Transverse colon (tissue), 4 donors: ENCODE results near the gene GRM3. TPM values are rescaled to one million over a fixed set of nuclear protein-coding genes. Genes with fewer than 3 reads are reported as not detected.

Source experiments
- DNase-seq: peaks from one replicate; pipeline ENCODE4 v3.0.0-alpha.2; 2019
- H3K27ac ChIP-seq, 4 donors: fragments of 200-600 bp; sonication (generic); 2 replicates each; pipeline ENCODE4 v1.5.1; 2016 to 2018; ENCODE audit warnings: inconsistent platforms in 4 of 4
- H3K27me3 ChIP-seq: fragments of 200-600 bp; sonication (generic); 2 replicates; pipeline ENCODE4 v1.5.1; 2017; ENCODE audit warnings: inconsistent platforms
- H3K36me3 ChIP-seq, 4 donors: fragments of 200-600 bp; sonication (generic); 2 replicates each; pipeline ENCODE4 v1.5.1; 2017 to 2019; ENCODE audit warnings: inconsistent platforms in 4 of 4
- H3K4me1 ChIP-seq, 4 donors: fragments of 200-600 bp; sonication (generic); 2 replicates each; pipeline ENCODE4 v1.5.1; 2017 to 2020; ENCODE audit warnings: inconsistent platforms in 4 of 4
- H3K4me3 ChIP-seq, 4 donors: fragments of 200-600 bp; sonication (generic); 1 replicate in 1 of 4; 2 replicates in 3 of 4; pipeline versions ENCODE4 v1.5.1 to v1.6.1; 2017 to 2019; ENCODE audit warnings: inconsistent platforms in 4 of 4
- H3K9me3 ChIP-seq, 2 donors: fragments of 200-600 bp; sonication (generic); 2 replicates each; pipeline ENCODE4 v1.5.1; 2017 to 2019; ENCODE audit warnings: inconsistent platforms in 2 of 2
- CTCF ChIP-seq, 5 experiments: fragments of 200-600 bp in 3 of 5; fragments of 450-650 bp in 2 of 5; sonication (generic) in 3 of 5; IDR thresholded peaks; 1 replicate in 2 of 5; 2 replicates in 3 of 5; pipeline ENCODE4 v1.5.1; 2016 to 2017; ENCODE audit warnings: antibody characterized with exemption in 5 of 5, inconsistent platforms in 3 of 5, mild to moderate bottlenecking in 2 of 5, moderate library complexity in 1 of 5
- EP300 ChIP-seq: sonication (generic); formaldehyde crosslinking; IDR thresholded peaks from one replicate; pipeline ENCODE4 v1.6.1; 2017; ENCODE audit warnings: antibody characterized with exemption, low read depth
- POLR2A ChIP-seq: fragments of 450-650 bp; IDR thresholded peaks from one replicate; pipeline ENCODE4 v1.6.1; 2016; ENCODE audit warnings: antibody characterized with exemption, mild to moderate bottlenecking, moderate library complexity
- POLR2AphosphoS5 ChIP-seq, 3 donors: sonication (generic); formaldehyde crosslinking; IDR thresholded peaks; one replicate each; pipeline ENCODE4 v1.6.1; 2016; ENCODE audit warnings: antibody characterized with exemption in 3 of 3
- WGBS, 2 donors: methylation state at CpG; one replicate each; pipeline ENCODE4 v1.1.5; 2018; ENCODE audit warnings: low coverage in 1 of 2; 5-methylcytosine and 5-hydroxymethylcytosine counted together
- in situ Hi-C, 4 donors: fragments of 200-750 bp; cut with MboI; loops; one replicate each; pipeline versions ENCODE4 v1.15.0 to v1.15.1; 2017; ENCODE audit warnings: low sequenced_read_pairs in 3 of 4, low pct_ligation_motif_present in 1 of 4, low pct_unique_long_range_greater_than_20kb in 1 of 4
- intact Hi-C: fragments of 100-400 bp; cut with DNase I; formaldehyde crosslinking; loops from one replicate; pipeline ENCODE4 v1.15.1; 2023; ENCODE audit warnings: low total_unique reads
- total RNA-seq, 4 donors: library from RNA; depleted of rRNA; stranded (reverse); fragments of >200 nt; gene quantifications; one replicate each; pipeline ENCODE4 v1.1.0, GENCODE V29; 2016

GRM3 gene
- total RNA-seq, 4 donors from 2014 or later, result not detected

- WGBS, 2 donors, result 24 to 48% methylated on average over 3 of the region's 3 CpGs
- in situ Hi-C loops (no loop called here), intact Hi-C loops (no loop called here)
Measured at GRCh38 chr7:86846494-86847190, 202.9 kb downstream of the GRM3 start.

GRCh38 chr7:86848226-86848625 is 204.5 kb downstream of the GRM3 start:
- WGBS, 2 donors, result 32% methylated on average over 2 of the region's 2 CpGs; no CpG with 5 or more reads in 1 of the 2 donors
- intact Hi-C loops, result no loop called here

More at GRCh38 chr7:86846494-86847190, 202.9 kb downstream of the GRM3 start:
- peak; percentile 54 for DNase-seq
- Histone ChIP-seq H3K4me1 (peaks cover 0 to 26% (median 13%) of the 10 kb centered on the region in 4 donors), H3K9me3 (no peaks in the 10 kb centered on the region), H3K27me3 (no peaks in the 10 kb centered on the region), H3K36me3 (no peaks in the 10 kb centered on the region), H3K27ac (peak overlapping the region; percentile 61 to 70 (median 67)), H3K4me3 (no peak overlapping the region)
- peak in 2 of 3 donors; percentile 37 to 72 for TF ChIP-seq POLR2AphosphoS5 (IDR thresholded peaks at IDR 0.05)
- TF ChIP-seq CTCF (IDR thresholded peaks at IDR 0.05), result no peak

GRCh38 chr7:86851566-86851965 is 207.9 kb downstream of the GRM3 start:
- H3K27ac ChIP-seq, result no peak overlapping the region
- H3K4me3 ChIP-seq, result no peak overlapping the region
- in situ Hi-C loops (no loop called here), intact Hi-C loops (no loop called here)
- H3K4me1 ChIP-seq, result peaks cover 0 to 21% (median 7%) of the 10 kb centered on the region in 4 donors
- no peak for TF ChIP-seq POLR2AphosphoS5 (IDR thresholded peaks at IDR 0.05)
- no peak for TF ChIP-seq CTCF (IDR thresholded peaks at IDR 0.05)
- TF ChIP-seq POLR2A, result no peak
- no peak for TF ChIP-seq EP300
- DNase-seq, result no peak
- H3K9me3 ChIP-seq, result no peaks in the 10 kb centered on the region
- WGBS, 2 donors, result 53 to 100% methylated on average over 1 to 3 of the region's 3 CpGs
- no peaks in the 10 kb centered on the region for H3K27me3 ChIP-seq
- no peaks in the 10 kb centered on the region for H3K36me3 ChIP-seq

More at GRCh38 chr7:86848226-86848625, 204.5 kb downstream of the GRM3 start:
- peak; percentile 25 for DNase-seq
- Histone ChIP-seq H3K27ac (peak overlapping the region; percentile 61 to 70 (median 67)), H3K9me3 (no peaks in the 10 kb centered on the region), H3K36me3 (no peaks in the 10 kb centered on the region), H3K4me3 (no peak overlapping the region), H3K4me1 (peaks cover 0 to 26% (median 13%) of the 10 kb centered on the region in 4 donors), H3K27me3 (no peaks in the 10 kb centered on the region)
- in situ Hi-C loops, result no loop called here
- no peak for TF ChIP-seq EP300
- TF ChIP-seq CTCF (IDR thresholded peaks at IDR 0.05), result peak in 1 of 5 experiments; percentile 11
- peak in 2 of 3 donors; percentile 26 to 68 for TF ChIP-seq POLR2AphosphoS5 (IDR thresholded peaks at IDR 0.05)
- no peak for TF ChIP-seq POLR2A

DNA sequence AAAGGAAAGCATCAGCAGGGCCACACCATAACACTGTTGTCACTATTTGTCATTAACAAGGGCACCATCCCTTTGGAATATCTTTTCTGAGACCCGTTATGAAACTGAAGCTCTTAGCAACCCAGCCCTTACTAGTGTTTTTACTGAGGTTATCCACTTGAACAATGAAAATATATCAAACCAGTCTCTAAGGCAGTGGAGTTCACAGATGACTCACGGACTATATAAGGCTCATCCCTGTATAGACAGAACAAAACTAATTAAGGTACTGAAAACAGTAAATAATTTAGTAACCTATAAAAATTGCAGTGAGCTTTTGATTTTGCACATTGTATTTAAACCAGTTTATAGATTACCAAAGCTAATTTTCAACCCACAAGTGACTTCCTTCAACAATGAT is 219.7 kb downstream of the GRM3 start:
- no peaks in the 10 kb centered on the region for H3K27me3 ChIP-seq
- no peaks in the 10 kb centered on the region for H3K4me1 ChIP-seq
- H3K4me3 ChIP-seq, result no peak overlapping the region
- H3K9me3 ChIP-seq, result no peaks in the 10 kb centered on the region
- in situ Hi-C loops (no loop called here), intact Hi-C loops (no loop called here)
- DNase-seq, result no peak
- WGBS, 2 donors, result 75 to 93% methylated on average over 2 of the region's 2 CpGs
- H3K27ac ChIP-seq, result no peak overlapping the region
- H3K36me3 ChIP-seq, result no peaks in the 10 kb centered on the region
- TF ChIP-seq EP300 (no peak), POLR2A (no peak), CTCF (IDR thresholded peaks at IDR 0.05) (no peak), POLR2AphosphoS5 (IDR thresholded peaks at IDR 0.05) (no peak)
